Measurements from ENCODE around the gene RAB17. TPM values are rescaled to one million over a fixed set of nuclear protein-coding genes. Genes with fewer than 3 reads are reported as not detected.
A peak's percentile ranks its signal among the peaks of the same experiment; 100 is the strongest.

RAB17 gene
- total RNA-seq, 1 donor from 2014 or later, result 1.5 TPM

GRCh38 chr2:237581326-237581725, 9.2 kb downstream of the RAB17 start:
- no peak for DNase-seq (ENCODE audit: extremely low read depth, low read depth, low spot score)

GRCh38 chr2:237577956-237578870, 12.3 kb downstream of the RAB17 start:
- DNase-seq (ENCODE audit: extremely low read depth, low read depth, low spot score), result no peak

- no peak for DNase-seq (ENCODE audit: extremely low read depth, low read depth, low spot score)
Observed at GRCh38 chr2:237577458-237577857, 13.1 kb downstream of the RAB17 start.

GRCh38 chr2:237576974-237577373, 13.6 kb downstream of the RAB17 start:
- no peak for DNase-seq (ENCODE audit: extremely low read depth, low read depth, low spot score)

GRCh38 chr2:237575869-237576862, 14.4 kb downstream of the RAB17 start:
- DNase-seq (ENCODE audit: extremely low read depth, low read depth, low spot score), result no peak

- no peak for DNase-seq (ENCODE audit: extremely low read depth, low read depth, low spot score)
Observed at GRCh38 chr2:237574894-237575868, 15.4 kb downstream of the RAB17 start.

GRCh38 chr2:237574467-237574866, 16.1 kb downstream of the RAB17 start:
- no peak for DNase-seq (ENCODE audit: extremely low read depth, low read depth, low spot score)

GRCh38 chr2:237573721-237574415, 16.7 kb downstream of the RAB17 start:
- no peak for DNase-seq (ENCODE audit: extremely low read depth, low read depth, low spot score)

- no peak for DNase-seq (ENCODE audit: extremely low read depth, low read depth, low spot score)
Observed at GRCh38 chr2:237572742-237573101, 17.8 kb downstream of the RAB17 start.

- peak; percentile 48 for DNase-seq (ENCODE audit: extremely low read depth, low read depth, low spot score)
Observed at GRCh38 chr2:237572021-237572741, 18.4 kb downstream of the RAB17 start.

- no peak for DNase-seq (ENCODE audit: extremely low read depth, low read depth, low spot score)
Observed at GRCh38 chr2:237571551-237571950, 19.0 kb downstream of the RAB17 start.

GRCh38 chr2:237570776-237571335, 19.7 kb downstream of the RAB17 start:
- DNase-seq (ENCODE audit: extremely low read depth, low read depth, low spot score), result no peak

- no peak for DNase-seq (ENCODE audit: extremely low read depth, low read depth, low spot score)
Observed at GRCh38 chr2:237569896-237570295, 20.6 kb downstream of the RAB17 start.

- no peak for DNase-seq (ENCODE audit: extremely low read depth, low read depth, low spot score)
Observed at GRCh38 chr2:237569041-237569440, 21.5 kb downstream of the RAB17 start.

GRCh38 chr2:237568121-237568660, 22.3 kb downstream of the RAB17 start:
- no peak for DNase-seq (ENCODE audit: extremely low read depth, low read depth, low spot score)

GRCh38 chr2:237567276-237568029, 23.1 kb downstream of the RAB17 start:
- DNase-seq (ENCODE audit: extremely low read depth, low read depth, low spot score), result no peak

- DNase-seq (ENCODE audit: extremely low read depth, low read depth, low spot score), result no peak
Observed at GRCh38 chr2:237566401-237567235, 23.9 kb downstream of the RAB17 start, which contains the start of gene PRLH. Gene PRLH, plus strand, starts transcription at chr2:237566574. Its CDS starts 0 bp downstream, at chr2:237566574.
